OCI-LY1 (cell line): ENCODE data around the gene NUPR1.

Experiments
- EZH2 ChIP-seq: fragments of 200-600 bp; sonication (generic), shearing (Covaris generic); IDR thresholded peaks from 2 replicates; pipeline ENCODE4 v1.8.0; 2017; ENCODE audit warnings: borderline replicate concordance, mixed run types, mild to moderate bottlenecking, antibody characterized with exemption, low read length, moderate library complexity, mixed read lengths
- TF ChIP-seq, protein P1 (sequence below): fragments of 200-600 bp; sonication (generic), shearing (Covaris generic); IDR thresholded peaks from 2 replicates; pipeline ENCODE4 v1.5.1; 2017; ENCODE audit warnings: mild to moderate bottlenecking, antibody characterized with exemption, low read length, moderate library complexity, mixed read lengths

DNA sequence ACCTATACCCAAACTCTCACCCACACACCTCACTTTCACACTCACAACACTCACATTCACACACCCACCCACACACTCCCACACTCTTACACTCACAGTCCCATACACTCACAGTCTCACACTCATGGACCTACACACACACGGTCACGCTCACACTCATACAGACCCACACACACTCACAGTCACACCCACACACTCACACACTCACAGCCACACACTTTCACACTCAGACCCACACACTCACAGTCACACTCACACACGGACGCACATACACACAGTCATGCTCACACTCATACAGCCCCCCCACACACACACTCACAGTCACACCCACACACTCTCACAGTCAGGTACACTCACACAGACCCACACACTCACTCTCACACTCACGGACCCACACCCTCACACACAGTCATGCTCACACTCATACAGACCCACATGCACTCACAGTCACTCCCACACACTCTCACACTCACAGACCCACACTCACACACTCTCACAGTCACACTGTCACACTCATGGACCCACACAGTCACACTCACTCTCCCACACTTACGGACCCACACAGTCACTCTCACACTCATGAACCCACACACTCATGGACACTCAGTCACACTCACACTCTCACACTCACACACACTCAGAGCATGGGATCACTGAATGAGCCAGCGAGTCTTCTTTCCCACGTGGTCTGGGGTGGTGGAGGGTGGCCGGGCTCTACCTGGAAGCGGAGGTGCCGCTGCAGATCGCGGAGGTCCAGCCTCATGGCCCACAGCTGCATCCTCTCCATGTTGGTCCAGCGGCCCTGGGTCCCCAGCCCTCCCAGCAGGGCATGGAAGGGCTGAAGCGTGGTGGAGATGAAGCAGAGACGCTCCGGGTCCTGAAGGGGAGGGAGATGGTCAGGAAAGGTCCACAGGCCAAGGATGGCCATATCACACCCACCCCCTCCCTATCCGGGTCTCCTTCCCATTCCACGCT, 37.2 kb downstream of the NUPR1 start:
- TF ChIP-seq, protein P1, sequence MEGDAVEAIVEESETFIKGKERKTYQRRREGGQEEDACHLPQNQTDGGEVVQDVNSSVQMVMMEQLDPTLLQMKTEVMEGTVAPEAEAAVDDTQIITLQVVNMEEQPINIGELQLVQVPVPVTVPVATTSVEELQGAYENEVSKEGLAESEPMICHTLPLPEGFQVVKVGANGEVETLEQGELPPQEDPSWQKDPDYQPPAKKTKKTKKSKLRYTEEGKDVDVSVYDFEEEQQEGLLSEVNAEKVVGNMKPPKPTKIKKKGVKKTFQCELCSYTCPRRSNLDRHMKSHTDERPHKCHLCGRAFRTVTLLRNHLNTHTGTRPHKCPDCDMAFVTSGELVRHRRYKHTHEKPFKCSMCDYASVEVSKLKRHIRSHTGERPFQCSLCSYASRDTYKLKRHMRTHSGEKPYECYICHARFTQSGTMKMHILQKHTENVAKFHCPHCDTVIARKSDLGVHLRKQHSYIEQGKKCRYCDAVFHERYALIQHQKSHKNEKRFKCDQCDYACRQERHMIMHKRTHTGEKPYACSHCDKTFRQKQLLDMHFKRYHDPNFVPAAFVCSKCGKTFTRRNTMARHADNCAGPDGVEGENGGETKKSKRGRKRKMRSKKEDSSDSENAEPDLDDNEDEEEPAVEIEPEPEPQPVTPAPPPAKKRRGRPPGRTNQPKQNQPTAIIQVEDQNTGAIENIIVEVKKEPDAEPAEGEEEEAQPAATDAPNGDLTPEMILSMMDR = no peak
- TF ChIP-seq EZH2 = no peak
